Measurements from ENCODE around the gene CANT1. TPM values are rescaled to one million over a fixed set of nuclear protein-coding genes. Genes with fewer than 3 reads are reported as not detected.

CANT1 gene
- total RNA-seq, 4 donors from 2014 or later, result 17.5 to 38.3 (median 26.6) TPM

DNA sequence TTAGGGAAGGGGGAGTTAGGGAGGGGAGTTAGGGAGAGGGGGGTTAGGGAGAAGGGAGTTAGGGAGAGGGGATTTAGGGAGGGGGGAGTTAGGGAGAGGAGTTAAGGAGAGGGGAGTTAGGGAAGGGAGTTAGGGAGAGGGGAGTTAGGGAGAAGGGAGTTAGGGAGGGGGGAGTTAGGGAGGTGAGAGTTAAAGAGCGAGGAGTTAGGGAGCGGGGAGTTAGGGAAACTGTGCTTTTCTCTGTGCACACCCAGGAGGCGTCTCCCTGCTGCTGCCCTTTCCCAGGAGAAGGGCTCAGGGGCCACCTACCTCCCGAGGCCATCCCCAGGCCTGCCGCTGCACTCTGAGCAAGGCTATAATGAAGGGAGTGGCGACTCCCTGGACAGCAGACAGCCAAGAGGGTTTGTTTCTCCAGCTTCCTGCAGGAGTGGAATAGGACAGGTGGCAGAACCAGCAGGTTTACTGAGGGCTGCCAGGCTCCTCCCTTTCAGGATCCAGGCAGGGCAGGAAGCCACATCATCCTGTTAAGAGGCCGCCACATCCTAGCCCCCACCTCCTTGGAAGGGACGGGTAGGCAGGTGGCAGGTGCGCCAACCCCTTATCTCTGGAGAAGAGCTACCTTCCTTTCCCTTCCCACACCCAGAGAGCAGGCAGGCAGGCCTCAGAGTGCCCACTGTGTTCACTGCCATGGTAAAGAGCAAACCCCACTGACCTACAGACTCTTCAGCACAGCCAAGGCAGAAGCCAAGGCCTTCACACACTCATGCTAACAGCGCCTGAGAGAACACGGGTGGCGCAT, 4.3 kb downstream of the CANT1 start:
- Histone ChIP-seq H3K4me3 (no peak overlapping the region), H3K27me3 (no peaks in the 10 kb centered on the region), H3K4me1 (peaks cover 21 to 23% of the 10 kb centered on the region in 2 donors), H3K36me3 (no peaks in the 10 kb centered on the region), H3K27ac (peak overlapping the region in 1 of 4 donors; percentile 2), H3K9me3 (no peaks in the 10 kb centered on the region)
- intact Hi-C loops (cut with DNase I; ENCODE audit: low total_unique reads), result no loop called here
- DNase-seq (peak in 1 of 2 donors; percentile 7), ATAC-seq (no peak)
- in situ Hi-C loops (cut with MboI; ENCODE audit: low sequenced_read_pairs in 4 of 4), result no loop called here
- no peak for TF ChIP-seq POLR2A (IDR thresholded peaks at IDR 0.05)
- TF ChIP-seq, protein P1, sequence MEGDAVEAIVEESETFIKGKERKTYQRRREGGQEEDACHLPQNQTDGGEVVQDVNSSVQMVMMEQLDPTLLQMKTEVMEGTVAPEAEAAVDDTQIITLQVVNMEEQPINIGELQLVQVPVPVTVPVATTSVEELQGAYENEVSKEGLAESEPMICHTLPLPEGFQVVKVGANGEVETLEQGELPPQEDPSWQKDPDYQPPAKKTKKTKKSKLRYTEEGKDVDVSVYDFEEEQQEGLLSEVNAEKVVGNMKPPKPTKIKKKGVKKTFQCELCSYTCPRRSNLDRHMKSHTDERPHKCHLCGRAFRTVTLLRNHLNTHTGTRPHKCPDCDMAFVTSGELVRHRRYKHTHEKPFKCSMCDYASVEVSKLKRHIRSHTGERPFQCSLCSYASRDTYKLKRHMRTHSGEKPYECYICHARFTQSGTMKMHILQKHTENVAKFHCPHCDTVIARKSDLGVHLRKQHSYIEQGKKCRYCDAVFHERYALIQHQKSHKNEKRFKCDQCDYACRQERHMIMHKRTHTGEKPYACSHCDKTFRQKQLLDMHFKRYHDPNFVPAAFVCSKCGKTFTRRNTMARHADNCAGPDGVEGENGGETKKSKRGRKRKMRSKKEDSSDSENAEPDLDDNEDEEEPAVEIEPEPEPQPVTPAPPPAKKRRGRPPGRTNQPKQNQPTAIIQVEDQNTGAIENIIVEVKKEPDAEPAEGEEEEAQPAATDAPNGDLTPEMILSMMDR (IDR thresholded peaks at IDR 0.05 in 4 of 5, conservative IDR thresholded peaks at IDR 0.05 in 1 of 5), result no peak

DNA sequence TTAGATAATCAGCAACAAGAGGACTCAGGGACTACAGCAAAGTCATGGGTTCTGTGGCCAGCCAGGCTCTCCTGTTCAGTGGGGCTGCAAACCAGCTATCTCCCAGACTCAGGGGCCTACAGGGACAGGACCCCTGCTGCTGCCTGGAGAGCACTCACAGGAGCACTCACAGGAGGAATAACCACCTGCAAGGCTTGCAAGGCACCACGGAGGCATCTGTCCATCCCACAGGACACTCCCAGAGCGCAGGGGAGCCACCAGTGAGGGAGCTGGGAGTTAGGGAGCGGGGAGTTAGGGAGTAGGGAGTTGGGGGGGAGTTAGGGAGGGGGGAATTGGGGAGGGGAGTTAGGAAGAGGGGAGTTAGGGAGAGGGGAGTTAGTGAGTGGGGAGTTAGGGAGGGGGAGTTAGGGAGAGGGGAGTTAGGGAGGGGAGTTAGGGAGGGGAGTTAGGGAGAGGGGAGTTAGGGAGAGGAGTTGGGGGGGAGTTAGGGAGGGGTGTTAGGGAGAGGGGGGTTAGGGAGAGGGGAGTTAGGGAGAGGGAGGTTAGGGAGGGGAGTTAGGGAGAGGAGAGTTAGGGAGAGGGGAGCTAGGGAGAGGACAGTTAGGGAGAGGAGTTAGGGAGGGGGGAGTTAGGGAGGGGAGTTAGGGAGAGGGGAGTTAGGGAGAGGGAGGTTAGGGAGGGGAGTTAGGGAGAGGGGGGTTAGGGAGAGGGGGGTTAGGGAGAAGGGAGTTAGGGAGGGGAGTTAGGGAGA, 5.7 kb downstream of the CANT1 start:
- peaks cover 16 to 18% of the 10 kb centered on the region in 2 donors for H3K4me1 ChIP-seq
- intact Hi-C loops (cut with DNase I; ENCODE audit: low total_unique reads), result no loop called here
- no peak overlapping the region for H3K27ac ChIP-seq
- H3K9me3 ChIP-seq, result no peaks in the 10 kb centered on the region
- TF ChIP-seq POLR2A (IDR thresholded peaks at IDR 0.05), result no peak
- TF ChIP-seq, protein P1 (IDR thresholded peaks at IDR 0.05 in 4 of 5, conservative IDR thresholded peaks at IDR 0.05 in 1 of 5), result no peak
- H3K27me3 ChIP-seq, result no peaks in the 10 kb centered on the region
- H3K36me3 ChIP-seq, result no peaks in the 10 kb centered on the region
- ATAC-seq (no peak), DNase-seq (peak in 1 of 2 donors; percentile 6)
- no peak overlapping the region for H3K4me3 ChIP-seq
- in situ Hi-C loops (cut with MboI; ENCODE audit: low sequenced_read_pairs in 4 of 4), result no loop called here

DNA sequence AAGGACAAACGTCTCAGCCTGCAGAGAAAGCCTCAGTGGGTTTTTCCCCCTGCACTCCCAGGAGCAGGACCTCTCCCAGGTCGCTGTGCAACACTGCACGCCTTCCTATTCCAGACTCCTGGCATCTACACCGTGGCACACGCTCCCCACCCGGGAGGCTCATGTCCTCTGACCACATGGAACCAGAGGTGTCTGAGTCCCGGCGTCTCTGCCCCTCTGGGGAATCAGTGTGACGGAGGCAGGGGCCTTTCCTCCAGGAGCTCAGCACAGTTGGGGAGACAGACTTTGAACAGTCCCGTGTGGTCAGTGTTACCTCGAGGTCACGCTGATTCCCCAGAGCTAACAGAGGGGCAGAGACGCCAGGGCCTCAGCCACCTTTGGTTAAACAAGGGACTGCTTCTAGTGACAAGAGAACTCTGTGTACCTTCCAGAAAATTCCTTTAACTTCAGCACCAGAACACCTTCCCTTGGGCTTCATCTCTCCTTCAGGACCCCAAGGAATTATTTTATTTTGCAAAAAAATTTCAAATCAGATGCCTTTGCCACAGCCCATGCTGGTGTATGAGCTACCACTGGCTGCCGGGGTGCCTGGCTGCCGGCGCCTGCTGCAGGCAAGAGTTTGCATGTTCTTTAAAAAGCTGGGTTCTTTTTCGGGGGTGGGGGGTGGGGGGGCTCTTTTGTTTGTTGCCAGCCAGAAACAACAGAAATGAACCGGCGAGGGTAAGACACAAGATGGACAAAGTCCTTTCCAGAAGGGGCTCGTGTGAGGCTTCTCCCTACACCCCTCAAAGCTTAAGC, 6.6 kb downstream of the CANT1 start:
- Histone ChIP-seq H3K4me3 (no peak overlapping the region), H3K4me1 (peaks cover 8 to 11% of the 10 kb centered on the region in 2 donors), H3K27ac (no peak overlapping the region), H3K27me3 (no peaks in the 10 kb centered on the region), H3K9me3 (no peaks in the 10 kb centered on the region), H3K36me3 (no peaks in the 10 kb centered on the region)
- DNase-seq (peak in 1 of 2 donors; percentile 12), ATAC-seq (no peak)
- in situ Hi-C loops (cut with MboI; ENCODE audit: low sequenced_read_pairs in 4 of 4), result no loop called here
- no peak for TF ChIP-seq POLR2A (IDR thresholded peaks at IDR 0.05)
- TF ChIP-seq, protein P1 (IDR thresholded peaks at IDR 0.05 in 4 of 5, conservative IDR thresholded peaks at IDR 0.05 in 1 of 5), result no peak
- intact Hi-C loops (cut with DNase I; ENCODE audit: low total_unique reads), result no loop called here

DNA sequence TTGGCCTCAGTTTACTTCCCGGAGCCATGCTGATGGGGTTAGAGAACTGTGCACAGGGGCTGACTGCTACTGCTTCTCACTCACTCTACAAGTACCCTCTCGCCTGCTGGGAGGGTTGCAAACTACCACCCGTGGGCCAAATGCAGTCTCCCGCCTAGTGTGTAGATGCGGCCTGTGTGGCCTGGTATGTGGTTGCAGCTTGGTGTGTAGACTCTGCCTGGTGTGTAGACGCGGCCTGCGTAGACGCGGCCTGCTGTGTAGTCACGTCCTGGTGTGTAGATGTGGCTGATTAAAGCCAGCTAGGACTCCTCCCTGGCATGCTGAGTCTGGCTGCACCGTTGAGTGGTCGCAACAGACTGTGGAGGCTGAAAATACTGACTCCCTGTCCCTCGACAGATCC, 7.3 kb downstream of the CANT1 start:
- H3K27me3 ChIP-seq, result no peaks in the 10 kb centered on the region
- ATAC-seq, result no peak
- no peak overlapping the region for H3K4me3 ChIP-seq
- peaks cover 3 to 9% of the 10 kb centered on the region in 2 donors for H3K4me1 ChIP-seq
- peaks cover 0 to 2% of the 10 kb centered on the region in 2 donors for H3K36me3 ChIP-seq
- intact Hi-C loops (cut with DNase I; ENCODE audit: low total_unique reads), result no loop called here
- peak in 1 of 2 donors; percentile 7 for DNase-seq
- no peak overlapping the region for H3K27ac ChIP-seq
- no peak for TF ChIP-seq POLR2A (IDR thresholded peaks at IDR 0.05)
- TF ChIP-seq, protein P1 (IDR thresholded peaks at IDR 0.05 in 4 of 5, conservative IDR thresholded peaks at IDR 0.05 in 1 of 5), result no peak
- in situ Hi-C loops (cut with MboI; ENCODE audit: low sequenced_read_pairs in 4 of 4), result no loop called here
- H3K9me3 ChIP-seq, result no peaks in the 10 kb centered on the region
